HUES6 (cell line): ENCODE measurements around the gene VPREB1.
"Not testable (repeated sequence)": the region's sequence is repeated elsewhere in the genome, so short reads cannot be mapped to it uniquely, and the experiment has no call there.

ENCODE experiments used
- H3K27ac ChIP-seq: 2 replicates; pipeline ENCODE4 v1.7.0; 2013; ENCODE audit warnings: low read depth, mild to moderate bottlenecking, low read length, inconsistent platforms
- H3K27me3 ChIP-seq: 2 replicates; pipeline ENCODE4 v1.6.1; 2013; ENCODE audit warnings: low read length; ENCODE audit not compliant: control insufficient read depth, insufficient read depth
- H3K36me3 ChIP-seq: 2 replicates; pipeline ENCODE4 v1.6.1; 2013; ENCODE audit warnings: low read length; ENCODE audit not compliant: control insufficient read depth, insufficient read depth
- H3K4me1 ChIP-seq: 2 replicates; pipeline ENCODE4 v1.6.1; 2013; ENCODE audit warnings: low read length; ENCODE audit not compliant: control insufficient read depth, insufficient read depth
- H3K4me3 ChIP-seq: 2 replicates; pipeline ENCODE4 v1.5.1; 2013; ENCODE audit warnings: low read depth, low read length
- H3K9ac ChIP-seq: one replicate; pipeline ENCODE4 v1.6.1; 2013; ENCODE audit warnings: mild to moderate bottlenecking, low read length
- H3K9me3 ChIP-seq: 2 replicates; pipeline ENCODE4 v1.6.1; 2013; ENCODE audit warnings: low read depth, low read length; ENCODE audit not compliant: control insufficient read depth, insufficient read depth

VPREB1 gene

DNA sequence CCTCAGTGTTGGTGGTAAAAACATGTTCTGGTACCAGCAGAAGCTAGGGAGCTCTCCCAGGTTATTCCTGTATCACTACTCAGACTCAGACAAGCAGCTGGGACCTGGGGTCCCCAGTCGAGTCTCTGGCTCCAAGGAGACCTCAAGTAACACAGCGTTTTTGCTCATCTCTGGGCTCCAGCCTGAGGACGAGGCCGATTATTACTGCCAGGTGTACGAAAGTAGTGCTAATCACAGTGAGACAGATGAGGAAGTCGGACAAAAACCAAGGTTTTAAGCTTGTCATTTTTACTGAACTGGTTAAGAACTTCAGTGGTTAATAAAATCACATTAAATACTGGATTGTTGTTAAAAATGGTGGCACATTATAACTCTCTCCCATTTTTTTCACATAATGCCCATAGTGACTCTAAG lies 42.6 kb upstream of the VPREB1 start:
- peaks cover 100% of the 10 kb centered on the region for H3K27me3 ChIP-seq

DNA sequence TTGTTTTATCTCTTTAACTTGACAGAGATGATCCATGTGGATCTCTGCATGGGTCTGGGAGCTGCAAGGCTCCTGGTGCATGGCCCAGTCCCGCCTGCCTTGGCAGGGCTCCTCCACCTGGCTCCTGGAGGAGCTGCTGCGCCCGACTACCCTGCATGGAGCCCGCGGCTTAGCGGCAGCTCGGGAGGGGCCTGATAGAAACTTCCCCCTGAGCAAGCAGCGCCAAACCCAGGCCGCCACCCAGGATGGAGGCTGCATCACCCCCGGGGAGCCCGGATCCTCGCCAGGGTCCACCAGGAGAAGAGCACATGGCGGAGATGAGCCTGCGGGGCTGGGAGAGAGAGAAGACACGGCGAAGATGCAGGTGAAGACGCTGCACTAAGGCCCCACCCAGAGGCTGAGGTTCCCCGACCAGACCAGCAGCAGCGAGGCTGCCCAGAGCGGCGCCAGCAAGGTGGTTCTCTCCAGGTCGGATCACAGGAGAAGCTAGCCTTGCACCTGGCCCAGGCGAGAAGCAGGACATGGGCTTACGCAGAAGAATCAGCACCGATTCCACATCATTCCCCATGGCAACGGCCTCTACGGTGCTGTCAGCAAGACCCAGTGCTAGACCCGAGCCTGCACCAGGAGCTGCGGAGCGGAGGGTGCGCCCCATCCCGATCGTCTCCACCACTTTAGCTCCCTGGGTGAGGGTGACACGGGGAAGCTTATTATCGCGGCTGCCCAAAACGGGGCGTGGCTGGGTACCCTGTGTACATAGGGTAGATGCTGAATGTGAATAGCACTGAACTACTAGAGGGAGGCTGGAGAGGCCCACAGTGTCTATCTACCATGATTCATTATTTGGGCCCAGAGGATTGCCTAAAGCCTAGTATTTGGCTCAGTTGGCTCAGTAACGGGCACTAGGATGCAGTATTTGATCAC lies 41.3 kb upstream of the VPREB1 start:
- no peak overlapping the region for H3K4me3 ChIP-seq
- H3K27ac ChIP-seq = no peak overlapping the region
- no peaks in the 10 kb centered on the region for H3K36me3 ChIP-seq
- H3K27me3 ChIP-seq = peaks cover 100% of the 10 kb centered on the region
- no peaks in the 10 kb centered on the region for H3K4me1 ChIP-seq
- no peak overlapping the region for H3K9ac ChIP-seq
- H3K9me3 ChIP-seq = no peaks in the 10 kb centered on the region

More for the DNA sequence above, 42.6 kb upstream of the VPREB1 start:
- Histone ChIP-seq H3K9me3 (no peaks in the 10 kb centered on the region), H3K9ac (no peak overlapping the region), H3K4me1 (no peaks in the 10 kb centered on the region), H3K27ac (no peak overlapping the region), H3K36me3 (no peaks in the 10 kb centered on the region), H3K4me3 (no peak overlapping the region)

DNA sequence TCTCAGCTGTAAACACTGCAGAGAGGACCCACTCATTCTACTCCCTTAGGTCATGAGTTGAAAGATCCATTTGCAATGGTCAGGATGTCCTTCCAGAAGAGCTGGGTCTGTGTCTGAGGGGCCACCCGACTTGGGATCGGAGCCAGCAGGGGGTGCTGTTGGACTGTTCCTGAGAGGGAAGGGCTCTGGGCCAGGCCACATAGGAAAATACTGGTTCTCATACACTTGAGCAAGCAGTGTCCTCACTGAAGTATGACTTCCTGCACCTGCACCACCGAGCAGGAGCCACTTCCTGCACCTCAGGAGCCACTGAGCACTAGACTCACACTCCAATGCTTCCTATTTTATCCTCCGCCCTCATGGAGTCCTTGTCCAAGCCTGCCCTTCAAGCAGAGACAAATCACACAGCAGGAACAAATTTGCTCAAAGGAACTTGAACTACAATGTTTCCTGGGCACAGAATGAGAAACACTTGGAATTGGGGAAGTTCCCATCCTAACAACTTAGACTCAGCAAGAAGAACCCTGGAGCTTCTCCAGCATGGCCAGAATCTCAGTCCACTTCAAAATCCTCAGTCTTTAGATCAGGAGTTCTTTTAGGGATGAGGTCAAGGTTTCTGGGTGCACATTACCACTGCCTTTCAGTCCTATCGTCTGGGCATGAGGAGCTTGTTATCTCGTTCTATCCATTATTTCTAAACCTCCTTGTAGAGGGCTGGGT lies 36.6 kb upstream of the VPREB1 start:
- no peak overlapping the region for H3K9ac ChIP-seq
- peaks cover 99% of the 10 kb centered on the region for H3K27me3 ChIP-seq
- H3K27ac ChIP-seq = no peak overlapping the region
- no peak overlapping the region for H3K4me3 ChIP-seq
- H3K36me3 ChIP-seq = no peaks in the 10 kb centered on the region
- no peaks in the 10 kb centered on the region for H3K9me3 ChIP-seq
- no peaks in the 10 kb centered on the region for H3K4me1 ChIP-seq

GRCh38 chr22:22208652-22209051 lies 35.9 kb upstream of the VPREB1 start:
- no peaks in the 10 kb centered on the region for H3K9me3 ChIP-seq
- H3K4me1 ChIP-seq = no peaks in the 10 kb centered on the region
- peaks cover 99% of the 10 kb centered on the region for H3K27me3 ChIP-seq
- H3K36me3 ChIP-seq = no peaks in the 10 kb centered on the region
- no peak overlapping the region for H3K9ac ChIP-seq
- no peak overlapping the region for H3K27ac ChIP-seq
- no peak overlapping the region for H3K4me3 ChIP-seq

- H3K27me3 ChIP-seq = peaks cover 99% of the 10 kb centered on the region
- H3K4me1 ChIP-seq, H3K9me3 ChIP-seq, H3K36me3 ChIP-seq, H3K4me3 ChIP-seq, H3K9ac ChIP-seq, H3K27ac ChIP-seq: not testable (repeated sequence)
These were observed 35.4 kb upstream of the VPREB1 start for GRCh38 chr22:22209080-22209640.

DNA sequence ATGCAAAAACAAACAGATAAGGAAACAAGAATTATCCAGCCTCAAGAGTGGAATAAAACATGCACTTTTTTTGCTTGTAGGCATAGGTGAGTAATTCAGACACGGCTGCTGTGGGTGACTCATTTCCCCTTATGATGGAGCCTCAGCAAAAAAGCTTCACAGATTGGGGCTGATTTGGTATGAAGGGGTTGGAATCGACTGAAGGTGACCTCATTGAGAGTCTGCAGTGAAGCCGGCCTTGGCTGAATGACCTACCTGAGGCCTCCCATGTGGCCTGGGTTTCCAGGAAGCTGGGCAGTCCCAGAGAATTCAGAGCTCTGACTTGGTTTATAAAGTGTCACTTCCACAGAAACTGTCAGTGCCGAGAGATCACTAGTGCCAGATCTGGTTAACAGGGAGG lies 34.2 kb upstream of the VPREB1 start:
- Histone ChIP-seq H3K27me3 (peaks cover 99% of the 10 kb centered on the region), H3K36me3 (no peaks in the 10 kb centered on the region), H3K4me1 (no peaks in the 10 kb centered on the region), H3K9me3 (no peaks in the 10 kb centered on the region), H3K9ac (no peak overlapping the region), H3K4me3 (no peak overlapping the region), H3K27ac (no peak overlapping the region)

DNA sequence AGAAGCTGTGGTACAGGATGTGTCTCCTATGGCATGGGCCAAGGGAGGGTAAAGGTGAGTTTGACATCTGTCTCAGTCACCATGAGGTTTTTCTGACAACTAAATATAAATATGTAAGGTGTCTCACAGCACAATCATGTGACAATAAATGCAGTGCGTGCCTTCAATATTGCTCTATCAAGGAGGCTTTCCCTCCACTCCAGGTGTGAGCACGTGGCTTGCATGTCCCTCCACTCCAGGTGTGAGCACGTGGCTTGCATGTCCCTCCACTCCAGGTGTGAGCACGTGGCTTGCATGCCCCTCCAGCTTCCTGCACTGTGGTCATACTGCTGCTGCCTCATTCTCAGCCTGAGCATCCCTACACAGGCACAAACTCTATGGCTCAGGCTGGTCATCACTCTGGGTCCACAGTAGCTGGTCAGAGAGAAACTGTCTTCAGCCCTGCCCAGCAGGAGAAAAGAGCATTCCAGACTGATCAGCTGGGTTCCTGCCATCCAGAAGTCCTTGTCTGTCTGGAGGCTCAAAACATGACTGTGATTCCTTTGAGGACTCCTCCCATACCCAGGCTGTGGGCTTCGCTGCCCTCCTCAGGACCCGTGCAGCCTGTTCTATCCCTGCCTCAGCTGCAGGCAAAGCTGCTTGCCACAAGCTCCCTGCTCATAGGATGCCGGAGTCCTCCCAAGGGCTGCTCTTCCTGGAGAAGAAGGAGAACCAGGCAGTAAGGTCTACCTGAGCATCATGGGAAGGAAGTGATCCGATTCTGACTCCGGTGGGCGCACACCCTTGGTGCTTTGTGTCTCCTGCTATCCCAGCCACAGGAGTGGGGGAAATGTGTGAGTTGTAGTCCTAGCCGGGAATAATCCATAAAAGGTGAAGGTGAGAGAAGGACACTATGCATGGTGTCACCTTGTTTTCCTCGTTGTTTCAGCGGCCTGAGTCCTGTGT lies 33.4 kb upstream of the VPREB1 start:
- Histone ChIP-seq H3K27ac (no peak overlapping the region), H3K9ac (no peak overlapping the region), H3K27me3 (peaks cover 99% of the 10 kb centered on the region), H3K9me3 (no peaks in the 10 kb centered on the region), H3K4me3 (no peak overlapping the region), H3K36me3 (no peaks in the 10 kb centered on the region), H3K4me1 (no peaks in the 10 kb centered on the region)

- Histone ChIP-seq H3K4me1 (no peaks in the 10 kb centered on the region), H3K9me3 (no peaks in the 10 kb centered on the region), H3K9ac (no peak overlapping the region), H3K4me3 (no peak overlapping the region), H3K36me3 (no peaks in the 10 kb centered on the region), H3K27me3 (peaks cover 99% of the 10 kb centered on the region), H3K27ac (no peak overlapping the region)
These were observed 31.4 kb upstream of the VPREB1 start for GRCh38 chr22:22213231-22213630.

- Histone ChIP-seq H3K4me3 (no peak overlapping the region), H3K27ac (no peak overlapping the region), H3K36me3 (no peaks in the 10 kb centered on the region), H3K27me3 (peaks cover 100% of the 10 kb centered on the region), H3K9me3 (no peaks in the 10 kb centered on the region), H3K9ac (no peak overlapping the region), H3K4me1 (no peaks in the 10 kb centered on the region)
These were observed 29.7 kb upstream of the VPREB1 start for GRCh38 chr22:22214819-22215329.

- Histone ChIP-seq H3K27ac (no peak overlapping the region), H3K4me1 (no peaks in the 10 kb centered on the region), H3K27me3 (peaks cover 100% of the 10 kb centered on the region), H3K9ac (no peak overlapping the region), H3K4me3 (no peak overlapping the region), H3K9me3 (no peaks in the 10 kb centered on the region), H3K36me3 (no peaks in the 10 kb centered on the region)
These were observed 28.7 kb upstream of the VPREB1 start for GRCh38 chr22:22215659-22216449.
